ENCODE data around the gene MCM6.
"Not testable (repeated sequence)": the region's sequence is repeated elsewhere in the genome, so short reads cannot be mapped to it uniquely, and the experiment has no call there.

Gene MCM6

DNA sequence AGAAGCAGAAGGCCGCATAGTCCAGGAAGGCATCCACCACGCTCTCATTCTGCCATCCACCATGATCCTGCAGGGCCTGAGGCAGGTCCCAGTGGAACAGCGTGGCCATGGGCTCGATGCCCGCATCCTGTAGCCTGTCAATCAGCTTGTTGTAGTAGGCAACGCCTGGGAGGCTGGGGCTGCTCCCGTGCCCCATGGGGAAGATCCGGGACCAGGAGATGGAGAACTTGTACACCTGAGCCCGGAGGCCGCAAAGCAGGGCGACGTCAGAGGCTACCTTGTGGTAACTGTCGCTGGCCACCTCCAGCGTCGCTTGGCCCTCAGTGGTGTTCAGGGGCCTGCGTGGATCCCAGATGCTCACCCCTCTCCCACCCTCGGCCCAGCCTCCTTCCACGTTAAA, 58.8 kb downstream of the MCM6 start:
- no peaks in the 10 kb centered on the region for H3K36me3 Mint-ChIP-seq (ENCODE audit: low read depth)
- no peak overlapping the region for H3K27ac Mint-ChIP-seq
- H3K9me3 Mint-ChIP-seq = peaks cover 3% of the 10 kb centered on the region
- H3K27me3 Mint-ChIP-seq (ENCODE audit: low read depth) = no peaks in the 10 kb centered on the region
- H3K4me3 Mint-ChIP-seq = no peak overlapping the region
- TF ChIP-seq, protein P1, sequence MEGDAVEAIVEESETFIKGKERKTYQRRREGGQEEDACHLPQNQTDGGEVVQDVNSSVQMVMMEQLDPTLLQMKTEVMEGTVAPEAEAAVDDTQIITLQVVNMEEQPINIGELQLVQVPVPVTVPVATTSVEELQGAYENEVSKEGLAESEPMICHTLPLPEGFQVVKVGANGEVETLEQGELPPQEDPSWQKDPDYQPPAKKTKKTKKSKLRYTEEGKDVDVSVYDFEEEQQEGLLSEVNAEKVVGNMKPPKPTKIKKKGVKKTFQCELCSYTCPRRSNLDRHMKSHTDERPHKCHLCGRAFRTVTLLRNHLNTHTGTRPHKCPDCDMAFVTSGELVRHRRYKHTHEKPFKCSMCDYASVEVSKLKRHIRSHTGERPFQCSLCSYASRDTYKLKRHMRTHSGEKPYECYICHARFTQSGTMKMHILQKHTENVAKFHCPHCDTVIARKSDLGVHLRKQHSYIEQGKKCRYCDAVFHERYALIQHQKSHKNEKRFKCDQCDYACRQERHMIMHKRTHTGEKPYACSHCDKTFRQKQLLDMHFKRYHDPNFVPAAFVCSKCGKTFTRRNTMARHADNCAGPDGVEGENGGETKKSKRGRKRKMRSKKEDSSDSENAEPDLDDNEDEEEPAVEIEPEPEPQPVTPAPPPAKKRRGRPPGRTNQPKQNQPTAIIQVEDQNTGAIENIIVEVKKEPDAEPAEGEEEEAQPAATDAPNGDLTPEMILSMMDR (IDR thresholded peaks at IDR 0.05; ENCODE audit: unreplicated experiment in 3 of 3) = no peak
- no peaks in the 10 kb centered on the region for H3K4me1 Mint-ChIP-seq

DNA sequence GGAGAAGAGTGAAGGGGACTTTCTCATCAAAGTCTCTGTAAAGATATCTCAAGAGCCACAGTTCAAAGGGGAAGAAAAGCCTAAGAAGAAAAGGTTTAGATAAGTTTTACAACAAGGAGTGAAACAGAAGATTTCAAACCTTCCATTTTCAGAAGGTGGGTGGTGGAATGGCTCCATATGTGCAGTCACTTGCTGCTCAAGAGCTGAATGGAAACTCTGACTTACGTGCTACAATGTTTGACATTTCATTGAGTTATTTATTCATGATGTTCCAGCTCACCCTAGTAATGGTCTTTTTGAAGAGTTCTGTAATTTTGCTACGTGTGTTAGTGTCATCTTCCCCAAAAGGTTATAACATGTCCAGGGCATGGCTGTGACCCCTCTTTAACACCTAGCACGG, 61.0 kb downstream of the MCM6 start:
- Mint-ChIP-seq H3K9me3 (peaks cover 5% of the 10 kb centered on the region), H3K4me3 (no peak overlapping the region), H3K27me3 (ENCODE audit: low read depth) (no peaks in the 10 kb centered on the region), H3K4me1 (no peaks in the 10 kb centered on the region), H3K36me3 (ENCODE audit: low read depth) (no peaks in the 10 kb centered on the region), H3K27ac (no peak overlapping the region)
- TF ChIP-seq, protein P1 (IDR thresholded peaks at IDR 0.05; ENCODE audit: unreplicated experiment in 3 of 3) = no peak

DNA sequence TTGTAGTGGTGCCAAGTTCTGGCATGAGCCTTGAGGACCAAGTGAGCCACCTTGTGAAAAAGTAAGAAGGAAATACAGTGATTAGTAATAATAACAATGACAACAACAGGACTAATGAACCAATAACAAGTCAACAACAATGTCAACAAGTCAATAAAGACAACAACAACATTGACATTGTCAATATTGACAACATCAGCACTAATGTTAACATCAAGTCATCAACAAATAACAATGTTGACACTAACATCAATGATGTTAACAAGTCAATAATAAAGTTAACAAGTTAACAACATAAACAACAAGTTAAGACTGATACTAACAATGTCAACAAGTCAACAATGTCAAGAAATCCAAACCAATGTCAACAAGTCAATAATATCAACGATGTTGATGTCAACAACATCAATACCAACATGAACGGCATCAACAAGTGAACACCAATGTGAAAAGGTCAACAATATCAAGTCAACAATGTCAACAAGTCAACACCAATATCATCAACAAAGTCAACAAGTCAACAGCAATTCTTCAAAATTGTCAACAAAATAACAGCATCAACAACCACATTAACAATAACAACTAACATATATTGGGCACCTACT, 63.2 kb downstream of the MCM6 start:
- Mint-ChIP-seq H3K27me3 (ENCODE audit: low read depth) (no peaks in the 10 kb centered on the region), H3K4me1 (no peaks in the 10 kb centered on the region), H3K9me3 (peaks cover 5% of the 10 kb centered on the region), H3K4me3 (no peak overlapping the region), H3K27ac (no peak overlapping the region), H3K36me3 (ENCODE audit: low read depth) (no peaks in the 10 kb centered on the region)
- TF ChIP-seq, protein P1 (IDR thresholded peaks at IDR 0.05; ENCODE audit: unreplicated experiment in 3 of 3) = no peak

DNA sequence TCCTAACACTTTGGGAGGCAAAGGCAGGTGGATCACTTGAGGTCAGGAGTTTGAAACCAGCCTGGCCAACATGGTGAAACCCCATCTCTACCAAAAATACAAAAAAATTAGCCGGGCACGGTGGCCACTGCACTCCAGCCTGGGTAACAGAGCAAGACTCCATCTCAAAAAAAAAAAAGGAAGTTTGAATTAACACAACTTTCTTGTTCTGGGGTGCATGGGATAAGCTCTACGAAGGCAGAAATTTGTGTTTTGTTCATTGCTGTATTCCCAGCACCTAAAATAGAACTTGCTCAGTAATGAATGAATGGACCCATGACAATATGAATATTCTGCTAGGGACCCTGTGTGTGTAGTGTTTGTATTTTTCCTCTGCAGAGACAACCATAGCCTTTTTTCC, 68.4 kb downstream of the MCM6 start:
- H3K27me3 Mint-ChIP-seq (ENCODE audit: low read depth); H3K36me3 Mint-ChIP-seq (ENCODE audit: low read depth); H3K4me1 Mint-ChIP-seq; H3K27ac Mint-ChIP-seq; H3K9me3 Mint-ChIP-seq; H3K4me3 Mint-ChIP-seq: not testable (repeated sequence)

DNA sequence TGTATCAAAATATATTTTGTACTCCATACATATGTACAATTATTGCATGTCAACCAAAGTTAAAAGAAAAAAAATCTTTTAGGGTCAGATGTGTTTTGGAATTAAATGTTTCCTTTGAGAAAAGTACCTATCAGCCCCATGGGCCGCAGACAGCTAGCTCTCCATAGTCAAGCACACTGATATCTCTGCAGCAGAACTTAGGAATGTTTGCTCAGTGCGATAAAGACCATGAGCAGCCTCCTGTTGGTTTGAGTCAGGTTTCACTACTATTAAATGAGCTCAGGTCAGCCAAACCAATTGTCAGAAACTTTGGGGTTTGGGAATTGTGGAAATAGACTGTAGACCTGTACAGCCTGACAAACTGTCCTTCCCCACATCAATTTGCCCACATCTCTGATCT, 73.0 kb downstream of the MCM6 start:
- H3K27me3 Mint-ChIP-seq (ENCODE audit: low read depth) = no peaks in the 10 kb centered on the region
- H3K4me1 Mint-ChIP-seq = no peaks in the 10 kb centered on the region
- no peak overlapping the region for H3K27ac Mint-ChIP-seq
- H3K9me3 Mint-ChIP-seq = peaks cover 6% of the 10 kb centered on the region
- TF ChIP-seq, protein P1 (IDR thresholded peaks at IDR 0.05; ENCODE audit: unreplicated experiment in 3 of 3) = no peak
- no peaks in the 10 kb centered on the region for H3K36me3 Mint-ChIP-seq (ENCODE audit: low read depth)
- no peak overlapping the region for H3K4me3 Mint-ChIP-seq

DNA sequence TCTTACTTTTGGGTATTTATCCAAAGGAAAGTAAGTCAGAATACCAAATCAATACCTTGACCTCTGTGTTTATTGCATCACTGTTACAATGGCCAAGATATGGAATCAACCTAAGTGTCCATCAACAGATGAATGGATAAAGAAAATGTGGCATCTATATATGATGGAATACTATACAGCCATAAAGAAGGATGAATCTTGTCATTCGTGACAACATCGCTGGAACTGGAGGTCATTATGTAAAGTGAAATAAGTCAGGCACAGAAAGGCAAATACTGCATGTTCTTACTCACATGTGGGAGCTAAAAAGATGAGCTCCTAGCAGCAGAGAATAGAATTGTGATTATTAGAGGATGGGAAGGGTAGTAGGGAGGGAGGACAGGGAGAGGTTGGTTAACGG, 73.9 kb downstream of the MCM6 start:
- Mint-ChIP-seq H3K36me3 (ENCODE audit: low read depth) (no peaks in the 10 kb centered on the region), H3K27me3 (ENCODE audit: low read depth) (no peaks in the 10 kb centered on the region), H3K4me1 (no peaks in the 10 kb centered on the region), H3K9me3 (peaks cover 6% of the 10 kb centered on the region), H3K27ac (no peak overlapping the region), H3K4me3 (no peak overlapping the region)
- TF ChIP-seq, protein P1 (IDR thresholded peaks at IDR 0.05; ENCODE audit: unreplicated experiment in 3 of 3) = no peak

Data from nephron (organoid).